ENCODE results near the gene CNTFR.
A peak's percentile ranks its signal among the peaks of the same experiment; 100 is the strongest.

The CNTFR gene

DNA sequence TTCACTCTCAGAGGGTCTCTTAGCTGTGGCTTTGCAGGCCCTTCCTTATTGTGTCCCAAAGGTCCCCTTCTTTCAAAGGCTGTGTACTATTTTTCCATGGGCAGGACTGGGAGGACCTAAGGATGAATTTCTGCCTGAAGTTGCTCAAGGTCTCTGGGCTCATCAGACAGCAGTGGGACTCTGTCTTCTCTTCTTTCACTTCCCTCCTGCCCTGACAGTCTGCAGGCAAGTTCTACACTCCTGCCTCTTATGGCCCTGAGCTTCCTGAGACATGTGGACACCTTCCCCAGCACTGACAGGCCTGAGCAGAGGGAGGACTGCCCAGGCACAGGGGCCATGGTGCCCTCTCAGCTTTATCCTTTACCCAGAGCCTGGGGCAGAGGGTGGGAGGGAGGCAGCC lies 81.6 kb downstream of the CNTFR start:
- no peak overlapping the region for H3K27ac ChIP-seq
- ChIA-PET POLR2A (ENCODE audit: low non-redundant PET) (no interaction called here), CTCF (no interaction called here)
- no peak for DNase-seq (ENCODE audit: low spot score)
- TF ChIP-seq, protein P1, sequence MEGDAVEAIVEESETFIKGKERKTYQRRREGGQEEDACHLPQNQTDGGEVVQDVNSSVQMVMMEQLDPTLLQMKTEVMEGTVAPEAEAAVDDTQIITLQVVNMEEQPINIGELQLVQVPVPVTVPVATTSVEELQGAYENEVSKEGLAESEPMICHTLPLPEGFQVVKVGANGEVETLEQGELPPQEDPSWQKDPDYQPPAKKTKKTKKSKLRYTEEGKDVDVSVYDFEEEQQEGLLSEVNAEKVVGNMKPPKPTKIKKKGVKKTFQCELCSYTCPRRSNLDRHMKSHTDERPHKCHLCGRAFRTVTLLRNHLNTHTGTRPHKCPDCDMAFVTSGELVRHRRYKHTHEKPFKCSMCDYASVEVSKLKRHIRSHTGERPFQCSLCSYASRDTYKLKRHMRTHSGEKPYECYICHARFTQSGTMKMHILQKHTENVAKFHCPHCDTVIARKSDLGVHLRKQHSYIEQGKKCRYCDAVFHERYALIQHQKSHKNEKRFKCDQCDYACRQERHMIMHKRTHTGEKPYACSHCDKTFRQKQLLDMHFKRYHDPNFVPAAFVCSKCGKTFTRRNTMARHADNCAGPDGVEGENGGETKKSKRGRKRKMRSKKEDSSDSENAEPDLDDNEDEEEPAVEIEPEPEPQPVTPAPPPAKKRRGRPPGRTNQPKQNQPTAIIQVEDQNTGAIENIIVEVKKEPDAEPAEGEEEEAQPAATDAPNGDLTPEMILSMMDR (conservative IDR thresholded peaks at IDR 0.05; ENCODE audit: low read depth): no peak

DNA sequence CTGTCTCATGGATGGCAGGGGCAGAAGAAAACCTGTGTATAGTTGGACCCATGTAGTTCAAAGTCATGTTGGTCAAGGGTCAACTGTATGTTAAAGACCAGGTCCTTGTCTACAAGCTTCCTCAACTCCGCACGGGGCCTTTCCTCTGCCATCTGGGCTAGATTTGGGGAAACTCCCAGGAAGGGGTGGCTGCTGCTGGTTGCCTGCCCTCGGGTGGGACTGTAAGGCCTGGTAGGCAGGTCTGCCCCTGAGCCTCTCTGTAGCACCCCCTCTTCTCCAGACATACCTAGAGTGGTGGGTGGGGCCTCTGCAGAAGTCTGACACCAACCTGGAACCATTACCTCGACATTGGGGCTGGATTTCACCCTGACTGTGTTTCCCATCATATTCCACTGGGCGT lies 82.0 kb downstream of the CNTFR start:
- TF ChIP-seq, protein P1 (conservative IDR thresholded peaks at IDR 0.05; ENCODE audit: low read depth): no peak
- no peak for DNase-seq (ENCODE audit: low spot score)
- no peak overlapping the region for H3K27ac ChIP-seq
- ChIA-PET CTCF (interaction anchor here (0.5 to 0.7 kb wide), 2 partner anchors 103 to 107 kb away, joined by 3 to 5 read pairs; no protein-coding TSS in a partner anchor), POLR2A (ENCODE audit: low non-redundant PET) (no interaction called here)

DNA sequence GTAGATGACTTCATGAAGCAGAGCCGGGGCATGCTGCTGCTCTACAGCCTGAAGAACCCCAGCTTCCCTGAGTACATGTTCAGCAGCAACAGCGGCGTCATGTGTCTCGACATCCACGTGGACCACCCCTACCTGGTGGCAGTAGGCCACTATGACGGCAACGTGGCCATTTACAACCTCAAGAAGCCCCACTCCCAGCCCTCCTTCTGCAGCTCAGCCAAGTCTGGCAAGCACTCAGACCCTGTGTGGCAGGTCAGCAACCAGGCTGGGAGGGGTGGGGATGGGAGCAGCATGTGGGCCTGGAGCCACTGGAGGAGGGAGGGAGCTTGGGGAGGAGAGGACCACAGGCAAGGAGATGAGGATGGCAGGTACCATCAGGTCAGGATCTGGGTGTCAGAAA lies 82.9 kb downstream of the CNTFR start:
- TF ChIP-seq, protein P1 (conservative IDR thresholded peaks at IDR 0.05; ENCODE audit: low read depth): no peak
- ChIA-PET CTCF (interaction anchor here (0.7 to 0.8 kb wide), 3 partner anchors 42 to 102 kb away, joined by 3 to 4 read pairs (median 3); no protein-coding TSS in a partner anchor), POLR2A (ENCODE audit: low non-redundant PET) (no interaction called here)
- H3K27ac ChIP-seq: no peak overlapping the region
- no peak for DNase-seq (ENCODE audit: low spot score)

DNA sequence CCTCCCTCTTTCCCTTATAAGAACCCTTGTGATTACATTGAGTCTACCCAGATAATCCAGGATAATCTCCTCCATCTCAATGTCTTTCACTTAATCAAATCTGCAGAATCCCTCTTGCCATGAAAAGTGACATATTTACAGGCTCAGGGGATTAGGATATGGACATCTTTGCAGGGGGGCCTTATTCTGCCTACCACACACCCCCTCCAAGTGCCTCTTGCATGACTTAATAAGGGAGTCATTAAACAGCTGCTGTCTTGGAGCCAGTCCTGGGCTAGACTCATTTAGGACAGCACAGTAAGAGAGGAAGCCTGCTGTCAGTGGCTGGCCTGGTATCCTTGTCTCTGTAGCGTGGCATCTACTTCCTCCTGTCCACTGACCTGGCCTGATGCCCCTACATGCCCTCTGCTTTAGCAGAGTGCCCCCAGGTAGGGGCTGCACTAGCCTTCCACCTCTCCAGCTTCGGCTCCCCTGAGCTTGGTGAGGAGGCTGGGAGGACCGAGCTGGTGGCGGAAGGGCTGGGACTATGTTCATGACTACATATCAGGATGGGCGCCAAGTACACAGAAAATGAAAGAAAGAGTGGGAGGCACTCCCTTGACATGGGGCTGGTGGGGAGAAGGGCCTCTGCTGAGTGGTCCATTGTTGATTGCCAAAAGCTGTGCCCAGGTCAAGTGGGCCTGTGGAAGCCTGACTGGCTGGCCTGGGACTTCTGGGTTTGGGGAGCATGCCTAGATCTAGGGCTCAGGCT lies 84.0 kb downstream of the CNTFR start:
- ChIA-PET CTCF (interaction anchor here (0.8 to 0.9 kb wide), 3 partner anchors 43 to 86 kb away, joined by 3 to 5 read pairs (median 4); no protein-coding TSS in a partner anchor), POLR2A (ENCODE audit: low non-redundant PET) (interaction anchor here (0.6 kb wide), 1 partner anchor 33 kb away, joined by 8 read pairs; no protein-coding TSS in a partner anchor)

DNA sequence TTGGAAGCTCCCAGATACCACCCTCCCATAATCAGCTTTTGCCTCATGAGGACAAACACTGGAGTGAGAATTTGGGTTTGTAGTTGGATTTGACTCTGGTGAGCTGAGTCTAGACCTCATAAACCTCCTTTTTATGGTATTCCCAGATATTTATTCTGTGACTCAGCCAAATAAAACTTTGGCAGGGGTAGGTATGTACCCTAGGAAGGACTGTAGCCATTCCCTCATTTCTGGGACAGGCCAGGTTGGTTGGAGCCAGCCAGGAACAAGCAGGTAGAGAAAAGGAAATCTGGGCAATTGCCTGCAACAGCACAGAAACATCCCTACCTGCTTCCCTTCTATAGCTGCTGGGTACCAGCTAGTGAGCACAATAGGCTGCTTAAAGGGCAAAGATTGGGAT lies 86.1 kb downstream of the CNTFR start:
- ChIA-PET POLR2A (ENCODE audit: low non-redundant PET) (no interaction called here), CTCF (interaction anchor here (0.5 to 1.8 kb wide), 5 partner anchors 29 to 100 kb away, joined by 3 to 8 read pairs (median 4); no protein-coding TSS in a partner anchor)
- no peak for DNase-seq (ENCODE audit: low spot score)
- TF ChIP-seq, protein P1 (conservative IDR thresholded peaks at IDR 0.05; ENCODE audit: low read depth): no peak
- no peak overlapping the region for H3K27ac ChIP-seq

More for the DNA sequence above, 84.0 kb downstream of the CNTFR start:
- no peak overlapping the region for H3K27ac ChIP-seq
- TF ChIP-seq, protein P1 (conservative IDR thresholded peaks at IDR 0.05; ENCODE audit: low read depth): no peak
- no peak for DNase-seq (ENCODE audit: low spot score)

DNA sequence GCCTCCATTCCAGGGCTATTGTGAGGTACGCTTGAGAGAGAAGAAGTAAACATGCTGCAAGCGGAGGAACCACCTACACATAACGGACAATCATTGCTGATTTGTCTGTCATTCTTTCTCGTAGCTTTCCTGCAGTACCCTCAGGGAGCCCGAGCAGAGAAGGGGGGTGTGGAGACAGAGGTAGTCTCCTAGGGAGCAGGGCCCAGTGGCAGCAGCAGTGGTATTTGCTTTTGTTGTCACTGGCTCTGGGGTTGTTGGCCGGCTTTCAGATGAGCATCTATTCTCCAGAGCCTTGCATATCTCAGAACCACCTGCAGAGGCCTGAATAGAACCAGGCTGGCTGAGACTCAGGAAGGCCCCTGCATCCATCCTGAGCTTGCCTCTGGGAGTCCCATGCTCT lies 86.6 kb downstream of the CNTFR start:
- POLR2A ChIA-PET (ENCODE audit: low non-redundant PET): no interaction called here
- no peak for DNase-seq (ENCODE audit: low spot score)
- H3K27ac ChIP-seq: peak overlapping the region; percentile 19; the same call in 1 of the 2 replicates
- TF ChIP-seq, protein P1 (conservative IDR thresholded peaks at IDR 0.05; ENCODE audit: low read depth): no peak
- CTCF ChIA-PET: interaction anchor here (1.4 to 1.8 kb wide), 2 partner anchors 45 to 99 kb away, joined by 4 to 8 read pairs; no protein-coding TSS in a partner anchor

All from RWPE1 (cell line).